Occipital lobe (tissue), 2 donors: ENCODE measurements around the gene CTIF. TPM values are rescaled to one million over a fixed set of nuclear protein-coding genes. Genes with fewer than 3 reads are reported as not detected.
"Not testable (repeated sequence)": the region's sequence is repeated elsewhere in the genome, so short reads cannot be mapped to it uniquely, and the experiment has no call there.

Source experiments
- DNase-seq: peaks from one replicate; lab custom pipeline; 2025; lab: John Stamatoyannopoulos, UW
- total RNA-seq: library from RNA; depleted of rRNA; stranded (reverse); fragments of >200 nt; gene quantifications from one replicate; pipeline ENCODE4 v1.2.3, GENCODE V29; 2014

CTIF gene
- total RNA-seq, 1 donor from 2014 or later, result 55.1 TPM

DNA sequence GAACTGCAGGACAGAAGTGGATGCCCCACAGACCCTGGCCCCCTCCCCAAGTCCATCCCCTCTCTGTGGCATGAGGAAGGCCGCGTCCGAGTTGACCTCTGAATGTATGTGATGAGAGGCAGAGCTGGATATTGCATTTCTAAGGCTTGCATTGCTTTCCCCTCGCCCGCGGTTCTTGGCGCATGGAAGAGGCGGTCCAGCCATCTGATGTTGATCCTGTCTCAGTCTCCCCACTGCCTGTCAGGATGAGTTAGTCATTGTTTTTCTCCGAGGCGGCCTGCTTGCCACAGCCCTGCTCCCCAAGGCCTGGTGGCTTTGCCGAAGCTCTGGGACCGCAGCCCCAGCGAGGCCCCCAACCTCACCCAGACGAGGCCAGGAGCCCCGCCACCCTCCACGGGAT lies 323.3 kb downstream of the CTIF start:
- no peak for DNase-seq

DNA sequence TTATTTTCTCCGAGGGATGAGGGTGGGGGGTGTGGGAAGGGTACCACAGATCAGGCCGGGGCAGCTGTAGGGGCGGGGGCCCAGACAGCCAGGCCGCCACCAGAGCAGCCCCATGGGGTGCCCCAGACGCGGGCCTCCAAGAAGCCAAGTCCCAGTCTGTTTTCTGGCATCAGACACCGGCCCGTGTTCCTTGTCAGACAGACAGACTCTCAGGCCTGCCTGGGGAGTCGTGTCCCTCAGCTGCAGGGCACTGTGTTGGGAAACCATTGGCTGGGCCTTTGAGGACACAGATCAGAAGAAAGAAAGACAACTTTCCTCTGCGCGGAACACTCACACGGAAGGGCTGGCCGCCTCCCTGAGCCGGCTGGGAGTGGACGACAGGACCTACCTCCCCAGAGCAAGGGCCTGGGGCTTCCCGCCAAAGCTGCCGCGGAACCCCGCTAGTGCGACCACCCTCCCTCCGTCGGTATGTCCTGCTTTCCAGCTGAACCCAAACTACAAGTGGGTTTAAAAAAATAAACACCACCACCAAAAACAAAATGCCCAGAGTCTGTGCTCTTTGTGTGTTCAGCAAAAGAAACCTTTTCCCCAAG lies 323.9 kb downstream of the CTIF start:
- no peak for DNase-seq

DNA sequence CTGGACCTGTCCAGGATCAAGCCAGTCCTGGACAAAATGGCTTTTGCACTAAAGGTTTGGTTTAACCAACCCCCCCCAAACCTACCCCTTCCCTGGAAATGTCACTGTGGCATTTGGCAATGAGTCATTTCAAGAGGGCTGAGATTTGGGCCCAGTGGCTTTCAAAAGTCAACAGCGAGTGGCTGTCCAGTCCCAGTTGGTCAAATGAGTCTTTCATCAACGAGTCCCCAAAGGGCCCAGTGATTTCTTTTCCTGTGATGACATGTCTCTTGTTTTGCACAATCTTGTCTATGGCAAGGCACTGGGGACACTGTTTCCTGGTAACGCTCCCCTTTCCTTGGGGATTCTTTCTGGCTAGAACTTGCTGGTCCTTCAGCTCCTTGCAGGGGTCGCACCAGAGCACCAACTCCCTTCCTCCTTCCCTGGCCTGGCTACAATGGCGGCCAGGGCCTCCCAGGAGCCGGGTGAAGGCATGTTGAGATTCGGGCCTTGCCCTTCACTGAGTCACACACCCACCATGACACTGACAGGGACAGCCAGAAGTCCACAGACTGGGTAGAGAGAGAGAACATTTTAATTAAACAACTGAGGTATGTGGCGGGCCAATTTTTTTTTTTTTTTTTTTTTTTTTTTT lies 324.7 kb downstream of the CTIF start:
- DNase-seq, result no peak

DNA sequence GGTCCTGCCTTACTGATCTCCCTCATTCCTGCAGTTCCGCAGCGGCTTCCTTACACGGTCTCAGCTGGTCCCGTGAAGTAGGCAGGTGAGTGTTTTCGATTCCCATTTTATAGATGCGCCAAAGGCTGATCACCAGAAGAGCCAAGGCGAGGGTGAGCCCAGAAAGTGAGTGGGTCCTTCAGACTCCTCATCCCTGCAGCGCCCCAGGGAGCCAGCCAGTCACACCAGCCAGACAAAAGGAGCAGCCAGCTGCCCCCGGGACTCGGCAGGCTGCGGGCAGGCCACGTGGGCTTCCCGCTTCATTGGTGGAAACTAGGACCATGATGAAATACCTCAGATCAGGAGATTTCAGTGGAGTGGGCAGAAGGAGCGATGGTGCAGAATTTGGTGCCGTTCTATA lies 326.0 kb downstream of the CTIF start:
- DNase-seq, result no peak

DNA sequence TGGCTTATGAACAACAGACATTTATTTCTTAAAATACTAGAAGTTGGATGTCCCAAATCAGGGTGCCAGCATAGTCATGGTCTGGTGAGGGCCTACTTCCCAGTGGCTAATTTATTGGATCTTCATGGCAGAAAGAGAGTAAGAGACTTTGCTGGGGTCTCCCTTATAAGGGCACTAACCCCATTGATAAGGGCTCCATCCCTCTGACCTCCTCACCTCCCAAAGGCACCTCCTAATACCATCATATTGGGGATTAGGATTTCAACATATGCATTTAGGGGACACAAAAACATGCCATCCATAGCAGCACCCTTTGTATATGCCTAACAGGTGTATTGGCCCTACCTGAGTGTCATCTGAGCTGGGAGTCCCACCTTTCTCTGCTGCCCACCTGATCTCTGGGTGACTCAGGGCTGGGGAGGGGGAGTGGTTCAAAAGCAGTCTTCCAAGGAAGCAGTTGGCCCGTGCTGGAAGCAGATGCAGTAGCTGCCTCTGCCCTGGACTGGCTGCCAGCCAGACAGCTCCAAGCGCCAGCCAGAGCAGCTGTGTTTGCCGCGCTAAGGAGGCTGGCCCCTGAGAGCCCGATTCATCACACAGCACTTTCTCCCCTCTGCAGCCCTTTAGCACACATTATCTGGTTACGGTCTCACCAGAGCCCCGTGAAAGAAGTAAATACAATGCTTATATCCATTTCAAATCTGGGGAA lies 327.4 kb downstream of the CTIF start:
- DNase-seq, result peak; percentile 64

DNA sequence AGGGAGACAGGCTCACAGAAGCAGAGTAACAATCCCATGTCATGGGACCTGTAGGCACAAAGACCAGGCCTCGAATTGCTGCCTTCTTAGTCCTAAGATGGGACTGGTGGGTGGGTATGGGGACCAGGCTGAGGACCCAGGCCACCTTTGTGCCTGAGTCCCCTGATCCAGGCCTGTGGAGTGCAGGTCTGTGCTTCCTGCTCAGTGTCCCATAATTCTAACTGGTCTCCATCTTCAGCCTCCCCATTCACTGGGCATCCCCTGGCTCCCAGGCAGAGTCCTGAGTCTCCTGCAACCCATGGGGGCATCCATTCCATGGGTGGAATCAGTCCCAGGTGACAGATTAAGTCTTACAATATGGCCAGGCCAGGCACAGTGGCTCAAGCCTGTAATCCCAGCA lies 328.0 kb downstream of the CTIF start:
- no peak for DNase-seq

DNA sequence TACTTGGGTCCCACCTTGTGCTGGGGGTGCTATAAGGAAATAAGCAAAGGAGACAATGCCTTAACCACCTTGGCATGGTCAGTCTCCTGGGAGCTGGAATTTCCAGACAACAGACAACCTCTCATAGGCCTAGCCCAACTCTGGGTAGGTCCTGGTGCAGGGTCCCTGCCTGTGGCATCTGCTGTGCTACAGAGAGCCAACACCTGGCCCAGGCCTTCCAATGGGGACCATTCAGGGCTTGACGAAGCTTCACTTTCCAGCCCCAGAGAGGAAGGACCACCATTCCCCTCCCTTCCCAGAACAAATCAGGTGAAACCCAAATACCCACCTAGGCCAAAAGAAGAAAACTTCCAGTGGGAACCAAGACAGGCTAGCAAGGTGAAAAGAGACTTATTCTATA lies 329.1 kb downstream of the CTIF start:
- DNase-seq, result no peak

DNA sequence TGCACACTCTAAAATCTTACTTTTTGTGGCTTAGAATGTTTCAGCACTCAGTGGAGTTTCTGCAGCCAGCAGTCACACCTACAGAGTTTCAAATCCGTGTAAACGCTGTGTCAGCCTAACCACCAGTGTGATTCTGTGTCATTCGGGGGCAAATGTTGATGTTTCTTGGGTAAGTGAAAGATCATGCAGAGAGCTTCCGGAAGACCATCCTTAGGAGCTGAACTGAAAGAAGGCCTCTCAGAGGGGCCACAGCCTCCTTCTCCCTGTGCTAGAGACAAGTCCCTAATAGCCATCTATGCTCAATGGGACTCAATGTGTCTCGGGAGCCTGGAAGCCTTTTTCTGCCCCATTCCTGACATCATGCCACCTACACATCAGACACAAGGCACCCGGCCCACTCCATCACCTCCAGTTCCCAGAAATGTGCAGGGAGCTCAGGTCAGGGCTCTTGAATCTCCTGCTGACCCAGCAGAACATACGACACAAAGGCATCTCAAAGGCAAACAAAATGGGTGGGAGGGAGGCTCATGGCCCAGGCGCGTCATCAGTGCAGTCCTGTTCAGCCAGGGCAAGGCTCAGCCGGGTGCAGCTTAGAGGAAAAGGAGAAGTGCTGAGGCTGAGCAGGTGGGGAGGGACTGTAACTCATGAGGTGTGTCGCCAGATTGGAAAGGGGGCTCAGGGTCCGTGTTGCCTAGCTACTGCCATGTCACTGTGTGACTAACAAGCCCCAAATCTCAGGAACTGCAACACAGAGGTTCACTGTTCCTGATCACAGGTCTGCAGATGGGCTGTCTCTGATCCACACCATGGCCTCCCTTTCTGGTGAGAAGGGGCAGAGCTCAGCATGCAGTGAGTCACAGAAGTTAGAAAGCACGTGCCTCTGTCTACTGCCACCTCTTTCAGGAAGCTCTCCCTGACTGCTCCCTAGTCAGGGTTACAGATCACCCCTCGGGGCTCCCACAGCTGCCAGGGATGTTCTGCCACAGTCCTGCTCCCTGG lies 329.9 kb downstream of the CTIF start:
- no peak for DNase-seq

DNA sequence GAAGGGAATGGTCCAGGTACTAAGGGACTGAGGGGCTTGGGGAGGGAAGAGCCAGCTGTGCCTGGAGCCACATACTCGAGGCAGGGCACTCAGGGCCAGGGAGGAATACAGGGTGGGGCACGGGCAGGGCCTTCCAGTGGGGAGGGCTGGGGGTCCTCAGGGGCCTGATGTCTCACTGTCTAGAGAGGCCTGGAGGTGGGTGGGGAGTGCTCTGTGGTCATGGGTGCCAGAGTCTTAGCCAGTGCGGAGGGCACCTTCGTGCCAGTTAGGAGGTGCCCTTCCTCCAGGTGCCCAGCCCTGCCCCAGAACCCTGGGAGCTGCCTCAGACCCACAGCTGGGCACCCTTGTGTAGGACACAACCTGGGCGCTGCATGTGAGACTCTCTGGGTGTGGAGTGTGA lies 330.8 kb downstream of the CTIF start:
- DNase-seq, result no peak

DNA sequence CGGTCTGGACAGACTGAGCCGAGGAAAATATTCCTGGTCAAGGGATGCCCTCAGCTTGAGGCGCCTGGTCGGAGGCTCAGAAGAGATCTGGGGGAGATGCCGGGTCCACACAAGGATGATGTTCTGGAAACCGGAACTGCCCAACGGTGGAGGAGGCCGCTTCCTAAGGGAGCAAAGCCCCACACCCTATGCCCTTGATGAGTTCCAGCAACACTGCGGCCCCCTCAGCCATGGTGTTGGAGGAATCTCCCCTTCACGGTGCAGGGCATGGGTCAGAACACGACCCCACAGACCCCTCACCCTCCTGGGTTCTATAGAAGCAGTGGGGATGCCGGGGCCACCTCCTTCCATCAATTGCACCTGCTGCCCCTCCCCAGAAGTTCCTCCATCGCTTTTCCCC lies 332.1 kb downstream of the CTIF start:
- not testable (repeated sequence) for DNase-seq

DNA sequence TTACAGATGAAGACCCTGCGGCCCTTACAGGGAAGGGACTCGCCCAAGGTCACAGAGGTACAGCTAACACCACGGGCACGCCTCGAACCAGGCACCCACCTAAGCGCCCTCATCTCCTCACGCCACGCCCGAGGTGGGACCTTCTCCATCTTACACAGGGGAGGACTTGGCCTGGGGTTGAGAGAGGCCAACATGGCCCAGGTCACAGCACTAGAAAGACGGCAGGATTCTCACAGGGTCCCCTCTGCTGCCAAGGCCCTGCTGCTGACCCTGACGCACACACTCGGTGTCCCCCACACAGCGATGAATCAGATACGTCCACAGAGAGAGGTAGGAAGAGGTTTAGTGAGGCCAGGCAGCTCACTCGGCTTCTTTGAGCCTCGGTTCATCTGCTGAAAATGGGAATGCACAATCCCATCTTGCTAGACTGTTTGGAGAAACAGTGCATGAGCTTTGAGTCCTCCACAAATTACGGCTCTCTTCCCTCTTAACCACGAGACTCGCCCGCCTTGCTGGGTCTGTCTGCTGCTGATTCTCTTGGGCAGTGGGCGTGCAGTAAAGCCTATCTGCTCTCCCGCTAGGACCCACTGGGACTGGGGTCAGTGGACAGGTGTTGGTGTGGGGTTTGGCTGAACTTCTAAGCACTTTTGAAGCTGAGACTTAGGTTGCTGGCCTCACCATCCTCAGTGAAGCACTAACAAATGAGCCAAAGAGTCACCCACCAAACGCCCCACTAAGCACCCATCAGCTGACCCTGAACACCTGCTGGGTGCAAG lies 332.7 kb downstream of the CTIF start:
- no peak for DNase-seq

DNA sequence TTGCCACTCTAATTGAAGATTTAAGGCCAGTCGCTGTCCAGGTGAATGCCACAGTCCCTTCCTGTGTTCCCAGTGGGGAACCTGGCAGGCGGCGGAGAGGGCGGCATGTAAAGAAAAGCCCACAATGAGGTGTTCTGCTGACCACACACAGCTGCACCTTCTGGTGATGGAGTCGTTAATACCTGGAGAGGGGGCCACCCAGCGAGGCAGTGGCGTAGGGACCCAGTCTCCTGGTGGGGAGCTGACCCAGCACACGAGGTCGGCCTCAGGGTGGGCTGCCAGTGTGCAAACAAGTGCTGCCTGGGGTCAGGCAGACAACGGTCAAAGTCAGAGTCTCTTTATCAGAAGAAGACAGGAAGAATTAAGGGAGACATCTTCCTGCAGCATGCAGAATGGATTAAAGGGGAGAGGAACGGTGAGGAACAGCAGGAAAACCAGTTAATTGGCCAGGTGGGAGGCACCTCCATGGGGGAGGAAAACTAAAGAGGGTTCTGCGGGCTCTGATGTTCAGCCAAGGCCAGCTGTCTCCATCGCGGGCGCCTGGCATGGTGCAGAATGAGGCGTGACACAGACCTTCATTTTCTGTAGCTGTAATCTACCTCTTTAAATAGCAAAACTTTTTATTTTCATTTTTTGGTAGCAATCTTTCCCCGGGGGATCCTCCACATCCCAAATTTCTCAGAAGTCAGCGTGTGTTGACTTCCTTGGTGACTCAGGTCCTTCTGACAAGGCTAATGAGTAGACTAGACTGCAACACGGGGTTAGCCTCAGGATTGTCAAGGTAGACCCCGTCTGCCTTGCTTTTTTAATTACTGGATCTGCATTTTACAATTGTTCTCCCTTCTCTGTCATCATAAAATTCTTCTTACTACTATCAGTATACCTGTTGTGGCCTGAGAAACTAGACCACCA lies 333.7 kb downstream of the CTIF start:
- no peak for DNase-seq

DNA sequence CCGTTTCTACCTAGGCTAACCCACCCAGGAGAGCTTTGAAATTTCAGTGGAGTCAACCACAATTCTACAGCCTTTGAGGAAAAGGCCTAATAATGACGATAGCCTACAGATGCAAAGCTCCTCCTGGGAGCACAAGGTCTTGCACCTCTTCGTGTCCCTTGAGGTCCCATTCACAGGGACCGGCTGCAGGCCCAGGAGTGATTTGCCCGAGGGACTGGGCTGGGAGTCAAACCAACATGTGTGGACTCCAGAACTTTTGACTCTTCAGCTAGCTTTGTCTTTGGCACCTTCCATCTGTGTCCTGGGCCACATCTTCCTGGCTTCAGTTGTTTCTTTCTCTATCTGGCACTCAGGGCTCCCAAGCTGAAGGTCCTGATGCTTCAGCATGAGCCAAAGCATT lies 335.4 kb downstream of the CTIF start:
- no peak for DNase-seq

DNA sequence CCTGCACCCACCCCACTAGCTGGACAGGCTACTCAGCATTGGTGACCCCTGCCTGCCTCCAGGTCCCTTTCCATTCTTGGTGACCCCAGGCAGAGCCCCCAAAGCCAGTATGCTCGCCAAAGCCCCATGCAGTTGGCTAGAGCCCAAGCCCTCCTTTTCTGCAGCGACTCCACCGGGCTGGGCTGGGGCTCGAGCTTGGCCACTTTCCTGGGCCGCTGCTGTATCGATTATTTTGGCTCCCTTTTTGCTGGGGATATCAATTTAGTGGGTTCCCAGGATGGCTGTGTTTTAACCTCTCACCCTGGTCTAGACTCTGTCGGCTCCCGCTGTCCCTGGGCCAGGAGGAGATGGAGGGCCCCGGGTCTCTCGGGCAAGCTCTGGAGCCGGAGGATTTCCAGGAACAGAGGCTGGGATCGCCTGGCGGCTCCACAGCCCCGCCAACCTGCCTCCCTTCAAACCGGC lies 335.9 kb downstream of the CTIF start:
- no peak for DNase-seq

DNA sequence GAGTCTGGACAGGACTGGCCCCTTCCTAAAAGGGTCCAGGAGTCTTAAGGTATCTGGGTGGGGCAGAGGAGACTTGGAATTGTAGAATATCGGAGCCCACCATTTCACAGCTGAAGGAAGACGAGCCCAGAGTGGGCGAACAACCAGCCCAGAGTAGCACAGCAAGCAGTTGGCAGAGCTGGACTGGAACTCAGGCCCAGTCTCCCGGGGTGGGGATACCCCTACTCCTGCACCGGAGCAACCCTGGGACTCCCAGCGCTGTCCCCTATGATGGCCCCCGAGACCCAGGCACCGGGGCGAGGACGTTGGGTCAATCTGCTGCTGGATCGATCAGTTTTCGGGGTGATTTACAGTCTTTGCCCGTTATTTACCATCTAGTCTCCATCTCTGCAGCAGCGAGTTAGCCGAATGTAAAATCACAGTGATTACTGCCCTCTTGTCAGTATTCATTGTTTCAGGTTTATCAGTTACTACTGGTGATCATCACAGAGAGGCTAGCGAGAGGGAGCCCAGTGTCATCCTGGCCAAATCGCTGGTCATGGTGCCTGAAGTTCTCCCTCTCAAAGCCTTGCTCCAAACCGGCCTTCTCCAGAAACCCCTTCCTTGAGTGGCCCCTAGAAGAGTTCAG lies 336.6 kb downstream of the CTIF start:
- DNase-seq, result no peak

DNA sequence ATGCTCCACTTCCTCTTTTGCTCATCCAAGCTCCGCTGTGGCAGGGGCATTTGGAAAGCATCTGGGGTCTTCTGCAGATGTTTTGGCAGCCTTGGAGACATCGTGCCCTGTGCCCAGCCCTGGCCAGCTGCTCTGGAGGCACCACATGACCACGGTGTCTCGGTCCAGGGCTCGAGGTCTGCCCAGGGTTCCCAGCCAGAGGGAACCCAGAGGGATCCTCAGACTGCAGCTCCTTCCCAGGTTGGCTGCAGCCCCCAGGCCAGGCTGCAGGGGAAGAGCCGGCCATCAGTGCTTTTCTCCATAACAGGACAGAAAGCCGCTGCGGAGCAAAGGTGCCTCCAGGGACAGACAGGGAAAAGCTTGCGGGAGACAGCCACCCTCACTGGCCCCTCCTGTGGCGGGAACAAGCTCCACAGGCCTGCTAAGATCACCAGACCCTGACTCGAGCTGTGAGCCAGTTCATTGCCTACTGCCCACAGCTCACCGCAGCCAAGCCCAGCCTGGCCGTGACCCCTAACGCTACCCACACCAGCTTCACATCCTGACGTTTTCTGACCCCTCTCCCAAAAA lies 337.2 kb downstream of the CTIF start:
- no peak for DNase-seq

DNA sequence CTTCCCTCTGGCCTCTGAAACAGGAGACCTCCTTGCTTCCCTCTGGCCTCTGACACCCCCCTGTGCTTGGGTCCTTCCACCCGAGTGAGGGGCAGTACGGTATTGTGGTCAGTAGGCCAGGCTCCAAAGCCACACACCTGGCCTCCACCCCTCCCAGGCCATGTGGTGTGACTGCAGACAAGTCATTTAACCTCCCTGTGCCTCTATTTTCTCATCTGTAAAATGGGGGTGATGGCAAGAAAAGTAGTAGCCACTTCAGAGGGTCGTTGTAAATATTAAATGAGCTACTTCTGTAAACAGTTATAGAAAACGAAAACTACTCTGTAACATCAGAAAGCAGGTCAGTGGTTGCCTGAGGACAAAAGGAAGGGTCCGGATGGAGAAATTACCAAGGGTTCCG lies 337.8 kb downstream of the CTIF start:
- no peak for DNase-seq

DNA sequence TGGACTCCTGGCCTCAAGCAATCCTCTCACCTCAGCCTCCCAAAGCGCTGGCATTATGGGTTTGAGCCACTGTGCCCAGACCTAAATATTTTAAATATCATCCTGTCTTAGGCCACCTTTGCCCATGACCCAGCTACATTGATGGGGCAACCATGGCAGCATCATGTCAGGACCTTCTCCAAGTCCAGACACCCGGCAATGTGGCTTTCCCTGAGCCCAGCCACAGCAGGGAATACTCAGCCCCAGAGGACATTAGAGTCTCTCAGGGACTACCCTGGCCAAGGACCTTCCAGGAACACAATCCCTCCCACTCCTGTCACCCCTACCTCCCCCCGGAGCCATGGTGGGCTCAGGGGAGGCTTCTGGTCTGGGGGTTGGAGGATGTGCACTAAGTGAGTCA lies 339.1 kb downstream of the CTIF start:
- DNase-seq, result no peak

DNA sequence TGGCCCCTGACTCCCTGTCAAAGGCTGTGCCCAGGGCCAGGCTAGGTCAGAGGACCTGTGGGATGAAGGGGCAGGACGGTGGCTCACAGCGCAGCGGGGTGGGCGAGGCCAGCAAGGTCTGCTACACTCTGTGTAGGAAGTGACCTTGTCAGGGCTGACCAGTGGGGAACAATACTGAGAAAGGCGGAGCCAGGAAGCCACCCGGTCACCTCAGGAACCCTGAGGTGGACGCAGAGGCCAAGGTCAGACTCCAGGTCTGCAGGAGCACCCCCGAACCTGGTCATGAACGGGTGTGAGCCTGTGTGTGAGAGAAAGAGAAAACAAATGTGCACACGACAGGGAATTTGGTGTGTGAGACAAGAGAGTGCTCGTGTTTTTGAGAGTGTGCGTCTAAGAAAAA lies 339.6 kb downstream of the CTIF start:
- DNase-seq, result no peak
